Neural crest cell (in vitro differentiated cells): ENCODE measurements around the gene RAE1. TPM values are rescaled to one million over a fixed set of nuclear protein-coding genes. Genes with fewer than 3 reads are reported as not detected.
A peak's percentile ranks its signal among the peaks of the same experiment; 100 is the strongest.

Experiments used
- DNase-seq: peaks from one replicate; pipeline ENCODE4 v3.0.0; 2021; ENCODE audit warnings: low read depth, mixed read lengths, low spot score
- H3K27ac Mint-ChIP-seq: one replicate; pipeline ENCODE4 v1.8.0; 2021; ENCODE audit warnings: mild to moderate bottlenecking, mixed read lengths; ENCODE audit not compliant: unreplicated experiment
- H3K27me3 Mint-ChIP-seq: 2 replicates; pipeline ENCODE4 v1.8.0; 2021; ENCODE audit warnings: low read depth, mild to moderate bottlenecking, mixed read lengths
- H3K36me3 Mint-ChIP-seq: 2 replicates; pipeline ENCODE4 v1.8.0; 2021; ENCODE audit warnings: low read depth, mild to moderate bottlenecking, mixed read lengths
- H3K4me1 Mint-ChIP-seq: 2 replicates; pipeline ENCODE4 v1.8.0; 2021; ENCODE audit warnings: mixed read lengths
- H3K4me3 Mint-ChIP-seq: one replicate; pipeline ENCODE4 v1.8.0; 2021; ENCODE audit warnings: mild to moderate bottlenecking, mixed read lengths
- H3K9me3 Mint-ChIP-seq: 2 replicates; pipeline ENCODE4 v1.8.0; 2021; ENCODE audit warnings: mixed read lengths
- total RNA-seq: library from RNA; stranded (reverse); gene quantifications from 2 replicates; pipeline ENCODE4 v1.2.1, GENCODE V29; 2021
- TF ChIP-seq, protein P1 (sequence below): fragments of 200-600 bp; sonication (generic); conservative IDR thresholded peaks from 2 replicates; pipeline ENCODE4 v1.5.0; 2021; ENCODE audit warnings: antibody characterized with exemption, mild to moderate bottlenecking

Gene RAE1
- total RNA-seq, 1 donor from 2014 or later: 57.0 TPM

DNA sequence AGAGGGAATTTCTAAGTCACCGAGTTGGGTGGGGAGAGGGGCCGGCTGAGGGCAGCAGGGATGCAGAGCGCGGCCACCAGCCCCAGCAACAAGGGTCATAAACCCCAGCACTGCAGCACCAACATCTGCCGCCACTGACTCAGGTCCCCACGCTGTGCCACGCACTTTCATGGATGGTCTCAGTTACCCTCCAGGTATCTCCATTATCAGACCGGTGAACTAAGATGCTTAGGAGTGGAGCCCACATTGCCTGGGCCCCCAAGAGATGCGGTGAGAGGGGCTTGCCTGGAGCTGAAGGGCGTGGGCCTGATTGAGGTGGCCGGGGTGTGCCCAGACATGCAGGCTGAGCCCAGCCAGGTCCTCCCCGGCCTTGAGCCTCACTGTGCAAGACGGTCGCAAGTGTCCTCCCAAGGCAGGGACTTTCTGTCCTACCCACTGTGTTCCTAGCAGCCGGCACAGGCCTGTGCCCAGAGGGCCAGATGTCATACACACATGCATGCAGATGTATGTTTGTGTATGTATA, 59.4 kb downstream of the RAE1 start:
- Mint-ChIP-seq H3K27ac (no peak overlapping the region), H3K27me3 (no peaks in the 10 kb centered on the region), H3K36me3 (peaks cover 3% of the 10 kb centered on the region), H3K4me3 (no peak overlapping the region), H3K9me3 (no peaks in the 10 kb centered on the region), H3K4me1 (peaks cover 7% of the 10 kb centered on the region)
- DNase-seq: no peak
- TF ChIP-seq, protein P1, sequence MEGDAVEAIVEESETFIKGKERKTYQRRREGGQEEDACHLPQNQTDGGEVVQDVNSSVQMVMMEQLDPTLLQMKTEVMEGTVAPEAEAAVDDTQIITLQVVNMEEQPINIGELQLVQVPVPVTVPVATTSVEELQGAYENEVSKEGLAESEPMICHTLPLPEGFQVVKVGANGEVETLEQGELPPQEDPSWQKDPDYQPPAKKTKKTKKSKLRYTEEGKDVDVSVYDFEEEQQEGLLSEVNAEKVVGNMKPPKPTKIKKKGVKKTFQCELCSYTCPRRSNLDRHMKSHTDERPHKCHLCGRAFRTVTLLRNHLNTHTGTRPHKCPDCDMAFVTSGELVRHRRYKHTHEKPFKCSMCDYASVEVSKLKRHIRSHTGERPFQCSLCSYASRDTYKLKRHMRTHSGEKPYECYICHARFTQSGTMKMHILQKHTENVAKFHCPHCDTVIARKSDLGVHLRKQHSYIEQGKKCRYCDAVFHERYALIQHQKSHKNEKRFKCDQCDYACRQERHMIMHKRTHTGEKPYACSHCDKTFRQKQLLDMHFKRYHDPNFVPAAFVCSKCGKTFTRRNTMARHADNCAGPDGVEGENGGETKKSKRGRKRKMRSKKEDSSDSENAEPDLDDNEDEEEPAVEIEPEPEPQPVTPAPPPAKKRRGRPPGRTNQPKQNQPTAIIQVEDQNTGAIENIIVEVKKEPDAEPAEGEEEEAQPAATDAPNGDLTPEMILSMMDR: no peak

DNA sequence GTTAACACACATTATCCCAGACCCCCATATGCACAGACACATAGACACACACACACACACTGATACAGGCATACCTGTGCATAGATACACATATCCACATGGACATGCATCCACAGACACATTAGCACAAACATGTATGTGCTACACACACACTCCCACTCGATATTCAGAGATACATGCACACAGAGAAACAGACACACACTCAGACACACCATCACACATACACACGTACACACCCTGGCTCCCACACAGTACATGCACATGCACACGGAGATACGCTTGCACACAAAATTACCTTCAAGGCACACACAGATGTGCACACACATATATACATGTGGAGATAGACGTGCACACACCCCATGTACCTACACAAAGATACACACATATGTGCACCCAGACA, 59.9 kb downstream of the RAE1 start:
- H3K27me3 Mint-ChIP-seq: no peaks in the 10 kb centered on the region
- no peak for DNase-seq
- no peak overlapping the region for H3K27ac Mint-ChIP-seq
- H3K36me3 Mint-ChIP-seq: peaks cover 3% of the 10 kb centered on the region
- peaks cover 7% of the 10 kb centered on the region for H3K4me1 Mint-ChIP-seq
- TF ChIP-seq, protein P1: no peak
- H3K4me3 Mint-ChIP-seq: no peak overlapping the region
- no peaks in the 10 kb centered on the region for H3K9me3 Mint-ChIP-seq

DNA sequence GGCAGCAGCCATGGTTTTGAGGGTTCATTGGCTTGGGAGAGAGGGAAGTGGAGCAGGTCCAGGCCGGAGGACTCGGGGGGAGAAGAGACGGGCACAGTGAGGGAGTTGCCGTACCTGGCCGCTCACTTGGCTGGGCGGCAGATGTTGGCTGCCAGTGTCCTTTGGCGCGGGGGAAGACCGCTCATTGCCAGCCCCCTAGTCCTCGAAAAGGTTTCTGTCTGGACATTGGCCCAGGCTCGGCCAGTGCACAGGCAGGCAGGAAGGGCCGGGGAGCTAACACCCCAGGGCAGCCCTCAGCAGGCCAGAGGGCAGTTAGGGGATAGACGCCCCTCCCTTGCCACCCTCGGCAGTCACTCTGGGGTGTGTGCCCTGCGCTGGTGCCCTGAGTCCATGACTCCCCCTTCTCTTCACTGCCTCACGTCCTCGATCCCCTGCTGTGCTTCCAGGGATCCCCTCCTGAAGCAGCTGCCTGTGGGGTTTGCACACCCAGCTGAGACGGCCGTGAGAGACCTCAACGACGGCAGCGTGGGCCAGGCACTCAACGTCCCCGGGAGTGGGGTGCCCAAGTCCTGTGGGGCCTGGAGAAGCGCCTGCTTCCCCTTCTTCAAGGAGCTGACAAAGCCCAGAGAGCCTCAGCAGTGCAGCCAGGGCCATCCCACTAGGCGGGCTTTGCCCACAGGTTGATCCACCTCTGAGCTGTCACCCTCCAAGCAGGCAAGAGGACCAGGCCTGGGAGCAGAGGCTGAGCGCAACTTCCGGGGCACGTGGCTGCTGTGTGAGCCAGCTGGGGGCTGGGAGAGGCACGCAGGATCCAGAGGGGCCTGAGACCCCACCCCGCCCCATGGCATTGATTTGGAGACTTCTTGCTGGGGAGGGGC, 60.6 kb downstream of the RAE1 start:
- TF ChIP-seq, protein P1: no peak
- no peaks in the 10 kb centered on the region for H3K9me3 Mint-ChIP-seq
- peaks cover 7% of the 10 kb centered on the region for H3K4me1 Mint-ChIP-seq
- H3K4me3 Mint-ChIP-seq: no peak overlapping the region
- DNase-seq: no peak
- H3K36me3 Mint-ChIP-seq: peaks cover 3% of the 10 kb centered on the region
- H3K27me3 Mint-ChIP-seq: no peaks in the 10 kb centered on the region
- no peak overlapping the region for H3K27ac Mint-ChIP-seq

DNA sequence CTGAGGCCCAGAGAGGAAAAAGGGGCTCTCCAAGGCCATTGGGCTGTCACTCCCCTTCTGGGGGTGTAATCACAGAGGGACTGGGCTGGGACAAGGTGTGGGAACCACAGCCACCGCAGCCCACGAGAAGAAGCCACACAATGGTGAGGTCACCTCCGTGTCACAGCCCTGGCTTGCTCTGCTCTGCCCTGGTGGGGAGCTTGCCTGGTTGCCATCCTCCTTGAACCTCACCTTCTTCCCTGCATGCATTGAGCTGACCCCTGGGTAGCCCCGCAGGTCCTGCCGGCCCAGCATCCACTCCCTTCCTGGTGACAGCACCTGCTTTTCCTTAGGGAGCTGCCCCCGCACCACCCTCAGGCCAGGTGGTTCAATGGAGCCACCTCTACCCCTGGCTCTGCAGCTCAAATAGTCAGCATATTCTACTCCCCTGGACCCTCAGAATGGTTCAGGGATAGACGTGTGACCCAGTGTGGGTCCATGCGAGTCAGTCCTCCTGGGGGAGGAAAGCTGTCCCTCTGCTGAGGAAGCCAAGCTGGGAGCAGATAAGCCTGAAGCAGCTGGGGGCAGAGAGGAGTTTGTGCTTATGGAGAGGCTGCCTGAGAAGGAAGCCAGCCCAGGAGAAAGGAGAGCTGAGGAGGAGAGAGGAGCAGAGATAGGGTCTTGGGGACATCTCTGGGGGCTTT, 61.4 kb downstream of the RAE1 start:
- Mint-ChIP-seq H3K27ac (peak overlapping the region; percentile 50), H3K4me1 (peaks cover 7% of the 10 kb centered on the region), H3K4me3 (no peak overlapping the region), H3K36me3 (peaks cover 3% of the 10 kb centered on the region), H3K9me3 (no peaks in the 10 kb centered on the region), H3K27me3 (no peaks in the 10 kb centered on the region)
- TF ChIP-seq, protein P1: no peak
- DNase-seq: no peak

DNA sequence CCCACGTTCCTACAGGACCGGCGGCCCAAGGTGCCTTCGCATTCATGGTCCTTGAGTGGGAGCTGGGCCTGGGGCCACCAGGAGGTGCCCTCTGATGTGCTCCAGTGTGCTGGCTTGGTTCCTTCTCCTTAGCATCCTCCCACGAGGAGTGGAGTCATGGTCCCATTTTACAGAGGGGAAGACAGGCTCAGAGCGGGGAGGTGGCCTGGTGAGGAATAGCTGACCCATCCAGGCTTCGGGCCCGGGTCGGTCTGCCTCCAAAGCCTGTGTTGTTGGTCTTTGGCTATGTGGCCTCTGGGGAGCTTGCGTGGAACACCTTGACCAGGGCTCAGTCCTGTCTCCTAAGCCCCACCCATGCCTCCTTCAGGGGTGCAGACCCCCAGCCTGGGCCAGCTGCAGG, 62.9 kb downstream of the RAE1 start:
- Mint-ChIP-seq H3K27me3 (no peaks in the 10 kb centered on the region), H3K36me3 (peaks cover 3% of the 10 kb centered on the region), H3K4me1 (peaks cover 10% of the 10 kb centered on the region), H3K9me3 (no peaks in the 10 kb centered on the region), H3K27ac (no peak overlapping the region), H3K4me3 (no peak overlapping the region)
- TF ChIP-seq, protein P1: no peak
- no peak for DNase-seq
